HG03378 (cell line): ENCODE data around the gene LYPD3.

ENCODE experiments used
- ATAC-seq: cut with Tn5 transposase; IDR thresholded peaks from one replicate; pipeline ENCODE4 v1.9.1; 2021; ENCODE audit warnings: mild to moderate bottlenecking, moderate library complexity; ENCODE audit not compliant: unreplicated experiment

The LYPD3 gene

DNA sequence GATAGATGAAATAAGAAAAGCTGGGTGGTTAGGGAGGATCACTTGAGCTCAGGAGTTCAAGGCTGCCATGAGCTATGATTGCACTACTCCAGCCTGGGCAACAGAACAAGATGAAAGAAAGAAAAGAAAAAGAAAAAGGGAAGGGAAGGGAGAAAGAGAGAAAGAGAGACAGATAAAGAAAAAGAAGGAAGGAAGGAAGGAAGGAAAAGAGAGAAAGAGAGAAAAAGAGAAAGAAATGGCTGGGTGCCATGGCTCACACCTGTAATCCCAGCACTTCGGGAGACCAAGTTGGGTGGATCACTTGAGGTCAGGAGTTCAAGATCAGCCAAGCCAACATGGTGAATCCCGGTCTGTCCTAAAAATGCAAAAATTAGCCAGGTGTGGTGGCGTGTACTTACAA is 29.6 kb downstream of the LYPD3 start:
- ATAC-seq = no peak

DNA sequence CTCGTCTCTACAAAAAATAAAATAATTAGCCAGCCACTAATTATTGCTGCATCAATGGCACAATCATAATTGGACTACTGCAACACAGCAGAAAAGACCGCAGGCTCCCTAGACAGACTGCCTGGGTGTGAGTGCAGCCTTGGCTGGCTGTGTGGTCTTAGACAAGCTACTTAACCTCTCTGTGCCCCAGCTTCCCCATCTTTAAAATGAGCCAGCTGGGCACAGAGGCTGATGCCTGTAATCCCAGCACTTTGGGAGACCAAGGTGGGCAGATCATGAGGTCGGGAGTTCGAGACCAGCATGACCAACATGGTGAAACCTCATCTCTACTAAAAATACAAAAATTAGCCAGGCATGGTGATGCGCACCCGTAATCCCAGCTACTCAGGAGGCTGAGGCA is 31.7 kb downstream of the LYPD3 start:
- ATAC-seq = no peak

DNA sequence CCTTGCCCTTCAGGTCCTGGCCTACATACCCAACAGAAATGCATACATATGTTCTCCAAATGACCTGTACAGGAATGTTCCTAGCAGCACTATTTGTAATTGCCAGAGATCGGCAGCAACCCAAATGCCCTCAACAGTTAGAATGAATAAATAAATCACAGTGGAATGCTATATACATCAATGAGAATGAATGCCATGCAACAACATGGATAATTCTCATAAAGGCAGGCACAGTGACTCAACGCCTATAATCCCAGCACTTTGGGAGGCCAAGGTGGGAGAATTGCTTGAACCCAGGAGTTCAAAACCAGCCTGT is 32.1 kb downstream of the LYPD3 start:
- ATAC-seq = no peak

DNA sequence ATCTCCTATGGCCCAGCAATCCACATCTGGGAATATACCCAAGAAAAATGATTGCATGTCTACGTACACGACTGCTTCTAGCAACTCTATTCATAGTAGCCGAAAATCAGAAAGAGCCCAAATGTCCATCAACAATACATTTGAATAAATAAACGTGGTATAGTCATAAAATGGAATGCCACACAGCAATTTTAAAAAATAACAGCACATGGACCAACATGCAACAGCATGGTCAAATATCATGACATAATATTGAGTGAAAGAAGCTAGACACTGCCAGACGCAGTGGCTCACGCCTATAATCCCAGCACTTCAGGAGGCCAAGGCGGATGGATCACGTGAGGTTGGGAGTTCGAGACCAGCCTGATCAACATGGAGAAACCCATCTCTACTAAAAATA is 34.4 kb downstream of the LYPD3 start:
- ATAC-seq = no peak

DNA sequence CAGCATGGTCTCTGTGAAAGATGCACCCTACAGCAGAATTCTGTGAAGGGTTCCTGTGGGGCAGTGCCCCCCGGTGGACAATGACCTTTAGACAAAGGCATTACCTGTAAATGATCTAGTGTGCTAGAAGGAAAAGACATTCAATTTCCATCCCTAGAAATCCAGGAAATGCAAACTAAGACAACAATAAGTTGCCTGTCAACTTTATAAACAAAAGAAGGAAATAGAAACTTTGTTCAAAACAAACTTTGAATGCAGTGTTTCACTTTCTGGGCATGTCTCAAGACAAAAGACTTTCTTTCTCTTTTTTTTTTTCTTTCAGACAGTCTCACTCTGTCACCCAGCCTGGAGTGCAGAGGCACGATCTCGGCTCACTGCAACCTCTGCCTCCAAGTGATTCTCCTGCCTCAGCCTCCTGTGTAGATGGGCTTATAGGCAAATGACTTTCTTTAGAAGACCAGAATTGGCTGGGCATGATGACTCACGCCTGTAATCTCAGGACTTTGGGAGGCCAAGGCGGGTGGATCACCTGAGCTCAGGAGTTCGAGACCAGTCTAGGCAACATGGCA is 35.2 kb downstream of the LYPD3 start:
- no peak for ATAC-seq

DNA sequence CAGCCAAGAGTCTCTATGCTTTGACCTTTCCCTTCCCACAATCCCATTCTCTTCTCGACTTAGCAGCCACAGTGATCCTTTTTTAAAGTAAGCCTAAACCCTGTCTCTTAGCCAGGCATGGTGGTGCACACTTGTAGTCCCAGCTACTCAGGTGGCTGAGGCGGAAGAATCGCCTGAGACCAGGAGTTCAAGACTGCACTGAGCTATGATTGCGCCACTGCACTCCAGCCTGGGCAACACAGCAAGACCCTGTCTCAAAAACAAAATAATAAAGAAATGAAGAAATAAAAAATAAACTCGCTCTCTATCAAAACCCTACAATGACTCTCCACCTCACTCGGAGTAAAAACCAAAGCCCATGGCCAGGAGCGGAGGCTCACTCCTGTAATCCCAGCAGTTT is 36.0 kb downstream of the LYPD3 start:
- no peak for ATAC-seq

DNA sequence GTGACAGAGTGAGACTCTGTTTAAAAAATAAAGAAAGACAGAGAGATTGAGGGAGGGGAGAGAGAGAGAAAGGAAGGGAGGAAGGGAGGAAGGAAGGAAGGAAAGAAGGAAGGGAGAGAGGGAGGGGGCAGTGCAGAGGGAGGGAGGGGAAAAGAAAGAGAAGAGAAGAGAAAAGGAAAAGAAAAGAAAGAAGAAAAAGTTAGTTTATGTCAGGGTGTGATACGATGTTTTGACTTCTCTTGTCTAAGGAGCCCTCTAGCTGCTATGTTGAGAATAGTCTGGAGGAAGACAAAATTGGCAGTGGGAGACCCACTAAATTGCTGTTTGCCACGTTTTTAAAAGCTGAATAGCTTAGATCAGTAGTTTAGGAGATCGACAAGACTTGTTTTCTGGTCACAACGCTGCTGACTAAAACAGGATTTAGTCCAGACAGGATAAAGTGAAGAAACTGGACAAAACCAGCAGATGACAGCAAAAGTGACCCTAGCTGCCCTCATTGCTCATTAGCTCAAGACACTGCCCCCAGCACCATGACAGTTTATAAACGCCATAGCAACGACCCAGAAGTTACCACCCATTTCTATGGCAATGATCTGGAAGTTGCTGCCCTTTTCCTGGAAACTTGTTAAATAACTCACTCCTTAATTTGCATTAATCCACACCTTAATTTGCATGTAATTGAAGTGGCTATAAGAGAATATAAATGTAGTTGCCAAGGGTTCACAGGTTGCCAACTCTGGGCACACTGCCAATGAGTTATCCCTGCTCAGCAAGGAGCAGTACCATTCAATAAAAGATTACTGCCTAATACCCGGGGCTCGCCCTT is 39.6 kb downstream of the LYPD3 start:
- ATAC-seq = no peak

DNA sequence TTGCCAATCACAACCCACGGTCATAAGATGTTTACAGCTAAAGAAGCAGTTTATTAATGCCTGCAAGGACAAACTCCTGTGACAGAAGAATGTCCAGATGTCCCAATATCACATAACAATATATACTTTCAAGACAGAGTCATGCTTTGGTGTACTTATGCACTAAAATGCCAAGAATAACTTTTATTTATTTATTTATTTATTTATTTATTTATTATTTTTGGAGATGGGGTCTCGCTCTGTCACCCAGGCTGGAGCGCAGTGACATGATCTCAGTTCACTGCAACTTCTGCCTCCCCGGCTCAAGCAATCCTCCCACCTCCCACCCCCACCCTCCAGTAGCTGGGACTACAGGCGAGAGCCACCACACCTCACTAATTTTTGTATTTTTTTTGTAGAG is 41.6 kb downstream of the LYPD3 start:
- no peak for ATAC-seq

DNA sequence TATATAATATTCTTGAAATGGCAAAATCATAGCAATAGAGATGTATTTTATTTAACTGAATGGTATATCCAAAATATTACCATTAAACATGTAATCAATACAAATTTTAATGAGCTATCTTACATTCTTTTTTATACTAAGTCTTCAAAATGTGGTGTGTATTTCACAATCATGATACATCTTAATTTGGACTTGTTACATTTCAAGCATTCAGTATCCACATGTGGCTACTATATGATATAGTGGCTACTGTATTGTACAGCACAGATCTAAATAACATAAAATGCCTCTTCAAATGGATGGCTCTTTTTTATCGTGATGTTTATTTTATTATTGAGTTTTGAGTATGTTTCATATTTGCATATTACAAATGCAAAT is 42.7 kb downstream of the LYPD3 start:
- ATAC-seq = no peak

DNA sequence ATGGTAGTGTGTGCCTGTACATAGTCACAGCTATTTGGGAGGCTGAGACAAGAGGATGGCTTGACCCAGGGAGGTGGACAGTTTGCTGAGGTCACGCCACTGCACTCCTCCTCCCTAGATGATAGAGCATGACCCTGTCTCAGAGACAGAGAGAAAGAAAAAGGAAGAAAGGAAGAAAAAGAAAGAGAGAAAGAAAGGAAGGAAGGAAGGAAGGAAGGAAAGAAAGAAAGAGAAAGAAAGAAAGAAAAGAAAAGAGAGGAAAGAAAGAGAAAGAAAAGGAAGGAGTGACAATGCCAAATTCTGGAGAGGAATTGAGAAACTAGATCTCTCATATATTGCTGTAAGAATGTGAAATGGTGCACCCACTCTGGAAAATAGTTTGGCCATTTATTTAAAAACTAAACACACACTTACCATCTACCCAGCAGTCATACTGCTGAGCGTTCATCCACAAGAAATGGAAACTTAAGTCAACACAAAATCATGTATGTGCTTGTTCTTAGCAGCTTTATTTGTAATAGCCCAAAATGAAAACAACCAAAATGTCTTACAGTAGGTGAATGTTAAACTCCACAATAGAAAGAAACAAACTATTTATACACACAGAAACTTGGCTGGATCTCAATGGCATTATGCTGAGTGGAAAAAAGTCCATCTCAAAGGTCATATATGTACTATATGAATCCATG is 43.3 kb downstream of the LYPD3 start:
- ATAC-seq = no peak

DNA sequence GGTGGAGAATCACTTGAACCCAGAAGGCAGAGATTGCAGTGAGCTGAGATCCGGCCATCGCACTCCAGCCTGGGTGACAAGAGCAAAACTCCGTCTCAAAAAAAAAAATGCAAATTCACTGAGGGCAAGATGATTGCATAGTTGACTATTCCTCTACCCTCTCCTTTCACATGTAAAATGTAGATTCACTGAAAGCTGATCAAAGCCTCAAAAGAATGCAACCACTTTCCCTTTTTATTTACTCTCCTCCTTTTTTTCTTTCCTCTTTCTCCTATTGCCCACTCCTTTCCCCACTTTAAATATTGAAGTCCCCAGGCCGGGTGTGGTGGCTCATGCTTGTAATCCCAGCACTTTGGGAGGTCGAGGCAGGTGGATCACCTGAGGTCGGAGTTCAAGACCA is 44.5 kb downstream of the LYPD3 start:
- ATAC-seq = no peak

DNA sequence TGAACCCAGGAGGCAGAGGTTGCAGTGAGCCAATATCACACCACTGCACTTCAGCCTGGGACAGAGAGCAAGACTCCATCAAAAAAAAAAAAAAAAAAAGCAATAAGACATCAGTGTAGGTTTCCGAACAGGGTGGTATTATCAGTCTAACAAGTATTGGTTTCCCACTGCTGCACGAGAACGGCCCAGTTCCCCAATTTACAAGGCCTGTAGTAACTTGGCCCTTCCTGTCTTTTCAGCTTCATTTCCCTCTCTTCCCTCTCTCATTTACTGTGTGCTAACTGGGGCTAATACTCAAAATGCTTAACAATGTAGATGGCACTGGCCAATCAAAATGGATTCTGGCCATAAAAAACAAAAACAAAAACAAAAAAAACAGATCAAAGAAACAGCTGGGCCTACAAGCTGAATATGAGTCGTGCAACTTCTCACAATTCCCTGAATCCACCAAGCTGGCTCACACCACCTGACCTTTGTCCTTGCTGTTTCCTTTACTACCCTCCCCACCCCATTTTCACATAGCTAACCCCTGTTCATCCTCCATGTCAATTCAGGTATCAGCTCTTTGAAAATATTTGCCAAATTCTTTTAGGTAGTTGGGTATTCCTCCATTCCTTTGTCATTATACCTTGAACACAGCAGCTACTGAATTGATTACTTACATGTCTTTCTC is 48.3 kb downstream of the LYPD3 start:
- ATAC-seq = no peak

DNA sequence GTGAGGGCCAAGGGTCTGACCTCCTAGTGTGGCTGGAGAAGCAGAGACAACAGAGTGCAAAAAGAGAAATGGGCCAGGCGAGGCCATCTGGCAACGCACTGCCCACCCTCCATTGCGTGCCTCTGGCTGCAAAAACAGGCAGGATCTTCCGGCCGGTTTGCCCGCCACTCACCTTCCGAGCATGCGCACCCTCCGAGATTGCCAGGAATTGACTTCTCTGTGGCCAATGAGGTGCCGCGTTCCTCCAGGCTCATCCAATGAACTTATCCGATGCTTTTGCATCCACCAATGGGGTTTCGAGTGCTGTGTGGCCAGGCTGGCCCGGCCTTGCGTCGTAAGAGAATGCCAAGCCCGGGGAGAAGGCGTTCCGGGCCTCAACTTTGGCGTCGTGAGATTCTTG is 50.9 kb downstream of the LYPD3 start, which contains the start of gene TEX101:
TSS of gene TEX101 (plus strand) at position 337 of the 400 bp plus-strand sequence. CDS start 1,030 bp downstream, outside the sequence.
- no peak for ATAC-seq

DNA sequence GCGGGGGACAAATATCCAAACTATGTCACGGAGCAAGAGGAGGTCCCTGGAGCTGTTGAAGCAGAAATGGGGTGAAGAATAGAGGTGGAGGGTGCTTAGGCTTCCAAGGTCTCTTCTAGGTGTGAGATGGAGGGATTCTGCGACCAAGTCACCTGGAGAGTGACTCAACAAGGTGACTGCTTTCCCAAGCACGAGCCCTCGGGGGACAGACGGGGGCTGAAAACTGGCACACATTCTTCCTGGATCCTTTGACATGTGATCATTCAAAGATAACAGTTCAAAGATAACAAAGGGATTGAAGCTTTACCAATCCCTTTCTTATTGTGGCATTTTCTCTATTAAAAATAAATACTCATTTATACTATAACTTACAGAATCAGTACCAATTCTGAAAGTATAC is 53.0 kb downstream of the LYPD3 start:
- ATAC-seq = no peak
